Lower lobe of right lung (tissue), 2 donors: ENCODE measurements around the gene KDM2A. TPM values are rescaled to one million over a fixed set of nuclear protein-coding genes. Genes with fewer than 3 reads are reported as not detected.

Source experiments
- ATAC-seq, 2 donors: fragments of 200-7000 bp; cut with Tn5 transposase; one replicate each; pipeline ENCODE4 v1.9.1; 2020 to 2022; ENCODE audit warnings: mild to moderate bottlenecking in 2 of 2, moderate library complexity in 2 of 2
- DNase-seq: peaks from one replicate; pipeline ENCODE4 v3.0.0-alpha.2; 2020
- H3K27ac ChIP-seq: fragments of 200-600 bp; one replicate; pipeline ENCODE4 v1.8.0; 2022
- H3K27me3 ChIP-seq: fragments of 200-600 bp; one replicate; pipeline ENCODE4 v1.8.0; 2022; ENCODE audit warnings: low read depth
- H3K36me3 ChIP-seq: fragments of 200-600 bp; one replicate; pipeline ENCODE4 v1.8.0; 2022; ENCODE audit warnings: mild to moderate bottlenecking
- H3K4me1 ChIP-seq: fragments of 200-600 bp; one replicate; pipeline ENCODE4 v1.8.0; 2022
- H3K4me3 ChIP-seq: fragments of 200-600 bp; one replicate; pipeline ENCODE4 v1.8.0; 2022; ENCODE audit warnings: mild to moderate bottlenecking
- H3K9me3 ChIP-seq: fragments of 200-600 bp; one replicate; pipeline ENCODE4 v1.8.0; 2022
- intact Hi-C: fragments of 100-400 bp; cut with DNase I; formaldehyde crosslinking; loops from one replicate; pipeline ENCODE4 v1.11.0; 2022
- total RNA-seq: library from RNA; stranded (reverse); fragmentation: NEBNext Ultra II Directional; extraction: Animal tissue kit (Norgen Biotek cat#: 25700); gene quantifications from one replicate; pipeline ENCODE4 v1.2.1, GENCODE V29; 2021
- TF ChIP-seq, protein P1 (sequence below): fragments of 200-600 bp; IDR thresholded peaks from one replicate; pipeline ENCODE4 v1.8.0; 2022; ENCODE audit warnings: antibody characterized with exemption, mild to moderate bottlenecking
- donor health status: DM: no; HTN: yes; CAD: no; lungs with severe emphysema.

The KDM2A gene
- total RNA-seq, 1 donor from 2014 or later: 80.5 TPM

- Histone ChIP-seq H3K27me3 (no peaks in the 10 kb centered on the region), H3K4me1 (peaks cover 29% of the 10 kb centered on the region), H3K36me3 (peaks cover 60% of the 10 kb centered on the region), H3K9me3 (peaks cover 11% of the 10 kb centered on the region), H3K4me3 (no peak overlapping the region), H3K27ac (no peak overlapping the region)
- intact Hi-C loops: no loop called here
- ATAC-seq: no peak
- TF ChIP-seq, protein P1, sequence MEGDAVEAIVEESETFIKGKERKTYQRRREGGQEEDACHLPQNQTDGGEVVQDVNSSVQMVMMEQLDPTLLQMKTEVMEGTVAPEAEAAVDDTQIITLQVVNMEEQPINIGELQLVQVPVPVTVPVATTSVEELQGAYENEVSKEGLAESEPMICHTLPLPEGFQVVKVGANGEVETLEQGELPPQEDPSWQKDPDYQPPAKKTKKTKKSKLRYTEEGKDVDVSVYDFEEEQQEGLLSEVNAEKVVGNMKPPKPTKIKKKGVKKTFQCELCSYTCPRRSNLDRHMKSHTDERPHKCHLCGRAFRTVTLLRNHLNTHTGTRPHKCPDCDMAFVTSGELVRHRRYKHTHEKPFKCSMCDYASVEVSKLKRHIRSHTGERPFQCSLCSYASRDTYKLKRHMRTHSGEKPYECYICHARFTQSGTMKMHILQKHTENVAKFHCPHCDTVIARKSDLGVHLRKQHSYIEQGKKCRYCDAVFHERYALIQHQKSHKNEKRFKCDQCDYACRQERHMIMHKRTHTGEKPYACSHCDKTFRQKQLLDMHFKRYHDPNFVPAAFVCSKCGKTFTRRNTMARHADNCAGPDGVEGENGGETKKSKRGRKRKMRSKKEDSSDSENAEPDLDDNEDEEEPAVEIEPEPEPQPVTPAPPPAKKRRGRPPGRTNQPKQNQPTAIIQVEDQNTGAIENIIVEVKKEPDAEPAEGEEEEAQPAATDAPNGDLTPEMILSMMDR: no peak
- peak; percentile 45 for DNase-seq
Measured at GRCh38 chr11:67300256-67300755, 181.2 kb downstream of the KDM2A start.

DNA sequence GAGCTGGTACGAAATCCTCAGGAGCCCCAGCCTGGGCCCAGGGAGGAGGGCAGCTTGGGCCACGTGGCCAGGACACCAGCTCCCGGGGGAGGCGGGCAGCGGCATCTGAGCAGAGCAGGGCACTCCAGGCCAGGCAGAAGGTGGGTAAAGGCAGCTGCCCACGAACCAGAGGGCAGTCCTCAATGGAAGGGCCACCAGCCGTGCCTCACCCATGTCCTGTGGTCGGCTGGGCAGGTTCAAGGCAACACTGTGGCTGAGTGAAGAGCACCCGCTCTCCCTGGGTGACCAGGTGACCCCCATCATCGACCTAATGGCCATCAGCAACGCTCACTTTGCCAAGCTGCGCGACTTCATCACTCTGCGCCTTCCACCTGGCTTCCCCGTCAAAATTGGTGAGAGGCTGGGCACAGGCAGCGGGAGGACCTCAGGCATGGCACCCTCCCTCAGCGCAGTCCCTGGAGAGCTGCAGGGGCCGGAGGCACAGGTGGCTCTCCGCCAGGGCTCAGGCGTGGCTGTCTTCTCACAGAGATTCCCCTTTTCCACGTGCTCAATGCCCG lies 181.8 kb downstream of the KDM2A start:
- Histone ChIP-seq H3K4me1 (peaks cover 29% of the 10 kb centered on the region), H3K4me3 (no peak overlapping the region), H3K36me3 (peaks cover 57% of the 10 kb centered on the region), H3K9me3 (peaks cover 6% of the 10 kb centered on the region), H3K27me3 (no peaks in the 10 kb centered on the region), H3K27ac (no peak overlapping the region)
- no peak for DNase-seq
- intact Hi-C loops: no loop called here
- TF ChIP-seq, protein P1: no peak
- no peak for ATAC-seq

DNA sequence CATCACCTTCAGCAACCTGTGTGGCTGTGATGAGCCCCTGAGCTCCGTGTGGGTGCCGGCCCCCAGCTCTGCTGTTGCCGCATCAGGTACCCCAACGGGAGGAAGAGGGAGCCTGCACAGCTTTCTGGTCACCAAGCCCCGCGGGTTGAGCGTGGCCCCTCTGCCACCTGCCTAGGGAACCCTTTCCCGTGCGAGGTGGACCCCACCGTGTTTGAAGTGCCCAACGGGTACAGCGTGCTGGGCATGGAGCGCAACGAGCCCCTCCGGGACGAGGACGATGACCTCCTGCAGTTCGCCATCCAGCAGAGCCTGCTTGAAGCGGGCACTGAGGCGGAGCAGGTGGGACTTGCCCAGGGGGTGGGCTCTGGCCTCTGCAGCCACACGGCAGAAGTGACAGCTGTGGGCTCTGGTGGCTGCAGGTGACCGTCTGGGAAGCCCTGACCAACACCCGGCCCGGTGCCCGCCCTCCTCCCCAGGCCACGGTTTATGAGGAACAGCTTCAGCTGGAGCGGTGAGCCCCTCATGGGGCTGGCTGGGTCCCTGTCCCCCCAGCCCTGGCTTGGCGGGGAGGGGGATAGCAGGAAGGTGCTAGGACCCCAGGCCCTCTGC lies 182.4 kb downstream of the KDM2A start:
- Histone ChIP-seq H3K9me3 (peaks cover under 1% of the 10 kb centered on the region), H3K27ac (peak overlapping the region; percentile 85), H3K4me3 (peak overlapping the region; percentile 98), H3K36me3 (peaks cover 56% of the 10 kb centered on the region), H3K27me3 (no peaks in the 10 kb centered on the region), H3K4me1 (peaks cover 29% of the 10 kb centered on the region)
- peak; percentile 46 for DNase-seq
- TF ChIP-seq, protein P1: no peak
- intact Hi-C loops: no loop called here
- ATAC-seq: no peak

DNA sequence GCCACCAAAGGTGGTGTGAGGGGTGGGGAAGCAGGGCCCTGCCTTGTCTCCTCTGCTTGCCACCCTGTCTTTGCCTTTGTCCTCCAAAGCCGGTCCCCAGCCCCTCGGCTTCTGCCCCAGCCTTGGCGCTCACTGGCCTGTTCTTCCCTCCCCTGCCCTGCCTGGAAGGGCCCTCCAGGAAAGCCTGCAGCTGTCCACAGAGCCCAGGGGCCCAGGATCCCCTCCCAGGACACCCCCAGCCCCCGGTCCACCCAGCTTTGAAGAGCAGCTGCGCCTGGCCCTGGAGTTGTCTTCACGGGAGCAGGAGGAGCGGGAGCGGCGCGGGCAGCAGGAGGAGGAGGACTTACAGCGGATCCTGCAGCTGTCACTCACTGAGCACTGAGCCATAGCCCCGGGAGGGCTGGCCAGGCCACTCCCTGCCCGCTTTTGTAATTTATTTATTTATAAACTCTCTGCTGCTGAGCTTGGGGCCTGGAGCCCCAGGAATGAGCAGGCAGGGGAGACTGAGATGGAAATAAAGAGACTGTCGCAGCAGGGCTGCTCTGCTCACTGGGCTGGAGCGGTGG lies 183.0 kb downstream of the KDM2A start:
- ATAC-seq (peak; percentile 56 to 57), DNase-seq (peak; percentile 73)
- Histone ChIP-seq H3K4me1 (peaks cover 29% of the 10 kb centered on the region), H3K36me3 (peaks cover 52% of the 10 kb centered on the region), H3K4me3 (peak overlapping the region; percentile 98), H3K27ac (peak overlapping the region; percentile 85), H3K9me3 (no peaks in the 10 kb centered on the region), H3K27me3 (no peaks in the 10 kb centered on the region)
- intact Hi-C loops: no loop called here
- TF ChIP-seq, protein P1: no peak

GRCh38 chr11:67302571-67303131 lies 183.6 kb downstream of the KDM2A start:
- Histone ChIP-seq H3K36me3 (peaks cover 52% of the 10 kb centered on the region), H3K4me1 (peaks cover 29% of the 10 kb centered on the region), H3K4me3 (peak overlapping the region; percentile 98), H3K9me3 (no peaks in the 10 kb centered on the region), H3K27me3 (no peaks in the 10 kb centered on the region), H3K27ac (peak overlapping the region; percentile 85)
- ATAC-seq (peak; percentile 71 to 74), DNase-seq (peak; percentile 85)
- intact Hi-C loops: no loop called here
- TF ChIP-seq, protein P1: no peak
